Posterior vena cava (tissue), 2 donors: ENCODE data around the gene RUNX1. TPM values are rescaled to one million over a fixed set of nuclear protein-coding genes. Genes with fewer than 3 reads are reported as not detected.
"Not testable (repeated sequence)": the region's sequence is repeated elsewhere in the genome, so short reads cannot be mapped to it uniquely, and the experiment has no call there.

ENCODE experiments used
- DNase-seq: peaks from one replicate; pipeline ENCODE4 v3.0.0-alpha.2; 2020; ENCODE audit warnings: low spot score
- intact Hi-C, 2 donors: fragments of 100-400 bp; cut with DNase I; formaldehyde crosslinking; loops; one replicate each; pipeline versions ENCODE4 v1.14.1 to v1.14.2; 2022 to 2023
- total RNA-seq, 2 donors: library from RNA; stranded (reverse); fragmentation: NEBNext Ultra II Directional; extraction: Animal tissue kit (Norgen Biotek cat#: 25700); gene quantifications; one replicate each; pipeline ENCODE4 v1.2.1, GENCODE V29; 2021
- donor health status: DM: yes; HTN: yes; CAD: no.
- donor health status: DM: yes; HTN: yes; CAD: no.

The RUNX1 gene
- total RNA-seq, 2 donors from 2014 or later = 39.6 to 59.3 TPM

GRCh38 chr21:34986561-34987500, 62.3 kb downstream of the RUNX1 start:
- DNase-seq = no peak
- intact Hi-C loops = no loop called here

GRCh38 chr21:34984356-34985058, 64.6 kb downstream of the RUNX1 start:
- intact Hi-C loops = no loop called here
- no peak for DNase-seq

GRCh38 chr21:34983680-34984086, 65.4 kb downstream of the RUNX1 start:
- no peak for DNase-seq
- intact Hi-C loops = no loop called here

GRCh38 chr21:34981791-34982190, 67.3 kb downstream of the RUNX1 start:
- no peak for DNase-seq
- intact Hi-C loops = no loop called here

- intact Hi-C loops = no loop called here
- no peak for DNase-seq
Observed at GRCh38 chr21:34980423-34981115, 68.5 kb downstream of the RUNX1 start.

GRCh38 chr21:34979383-34979782, 69.7 kb downstream of the RUNX1 start:
- DNase-seq = no peak

GRCh38 chr21:34977333-34977732, 71.8 kb downstream of the RUNX1 start:
- DNase-seq = no peak
- intact Hi-C loops = no loop called here

More at GRCh38 chr21:34979383-34979782, 69.7 kb downstream of the RUNX1 start:
- intact Hi-C loops = no loop called here

GRCh38 chr21:34974162-34974981, 74.7 kb downstream of the RUNX1 start:
- no peak for DNase-seq
- intact Hi-C loops = no loop called here

- DNase-seq = no peak
- intact Hi-C loops = no loop called here
Observed at GRCh38 chr21:34973685-34974084, 75.4 kb downstream of the RUNX1 start.

- intact Hi-C loops = no loop called here
- DNase-seq = no peak
Observed at GRCh38 chr21:34971656-34972055, 77.4 kb downstream of the RUNX1 start.

GRCh38 chr21:34970566-34970965, 78.5 kb downstream of the RUNX1 start:
- intact Hi-C loops = no loop called here
- no peak for DNase-seq

GRCh38 chr21:34970167-34970500, 79.0 kb downstream of the RUNX1 start:
- intact Hi-C loops = no loop called here
- DNase-seq = no peak

GRCh38 chr21:34969423-34970166, 79.5 kb downstream of the RUNX1 start:
- DNase-seq = no peak
- intact Hi-C loops = no loop called here

GRCh38 chr21:34968414-34969333, 80.4 kb downstream of the RUNX1 start:
- intact Hi-C loops = no loop called here

GRCh38 chr21:34967509-34968289, 81.4 kb downstream of the RUNX1 start:
- intact Hi-C loops = no loop called here

More at GRCh38 chr21:34968414-34969333, 80.4 kb downstream of the RUNX1 start:
- DNase-seq = no peak

GRCh38 chr21:34966881-34967280, 82.2 kb downstream of the RUNX1 start:
- intact Hi-C loops, DNase-seq: not testable (repeated sequence)

More at GRCh38 chr21:34967509-34968289, 81.4 kb downstream of the RUNX1 start:
- DNase-seq = no peak
